Pons (tissue), 1 donor: ENCODE results near the gene GATAD2A.

Source experiments
- DNase-seq: peaks from one replicate; pipeline ENCODE4 v3.0.0-alpha.2; 2016; ENCODE audit warnings: low spot score

The GATAD2A gene

DNA sequence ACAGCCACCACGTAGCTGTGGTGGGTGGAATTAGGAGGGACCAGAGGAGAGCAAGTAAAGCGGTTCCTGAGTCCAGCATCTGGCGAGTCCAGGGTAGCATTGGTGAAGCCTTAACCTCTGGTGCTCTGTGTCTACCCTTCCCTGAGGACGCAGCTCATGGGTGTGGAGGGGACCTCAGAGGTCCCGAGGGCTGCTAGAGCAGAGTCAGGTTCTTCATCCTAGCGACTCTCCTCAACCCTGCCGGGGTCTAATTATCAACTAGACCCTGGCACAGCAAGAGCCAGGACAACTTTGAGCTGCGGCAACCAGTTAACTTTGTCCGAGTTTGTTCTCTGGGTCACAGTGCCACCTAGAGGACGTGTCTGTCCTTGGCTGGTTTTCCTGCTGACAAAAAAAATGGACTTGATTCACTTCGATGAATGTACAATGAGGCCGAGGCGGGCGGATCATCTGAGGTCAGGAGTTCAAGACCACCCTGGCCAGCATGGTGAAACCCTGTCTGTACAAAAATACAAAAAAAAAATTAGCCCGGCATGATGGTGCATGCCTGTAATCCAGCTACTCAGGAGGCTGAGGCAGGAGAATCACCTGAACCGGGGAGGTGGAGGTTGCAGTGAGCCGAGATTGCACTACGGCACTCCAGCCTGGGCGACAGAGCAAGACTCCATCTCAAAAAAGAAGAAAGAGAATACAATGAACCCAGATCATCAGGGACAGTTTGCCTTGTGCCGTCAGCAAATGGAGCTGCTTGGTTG is 84.9 kb downstream of the GATAD2A start:
- DNase-seq, result peak; percentile 88

DNA sequence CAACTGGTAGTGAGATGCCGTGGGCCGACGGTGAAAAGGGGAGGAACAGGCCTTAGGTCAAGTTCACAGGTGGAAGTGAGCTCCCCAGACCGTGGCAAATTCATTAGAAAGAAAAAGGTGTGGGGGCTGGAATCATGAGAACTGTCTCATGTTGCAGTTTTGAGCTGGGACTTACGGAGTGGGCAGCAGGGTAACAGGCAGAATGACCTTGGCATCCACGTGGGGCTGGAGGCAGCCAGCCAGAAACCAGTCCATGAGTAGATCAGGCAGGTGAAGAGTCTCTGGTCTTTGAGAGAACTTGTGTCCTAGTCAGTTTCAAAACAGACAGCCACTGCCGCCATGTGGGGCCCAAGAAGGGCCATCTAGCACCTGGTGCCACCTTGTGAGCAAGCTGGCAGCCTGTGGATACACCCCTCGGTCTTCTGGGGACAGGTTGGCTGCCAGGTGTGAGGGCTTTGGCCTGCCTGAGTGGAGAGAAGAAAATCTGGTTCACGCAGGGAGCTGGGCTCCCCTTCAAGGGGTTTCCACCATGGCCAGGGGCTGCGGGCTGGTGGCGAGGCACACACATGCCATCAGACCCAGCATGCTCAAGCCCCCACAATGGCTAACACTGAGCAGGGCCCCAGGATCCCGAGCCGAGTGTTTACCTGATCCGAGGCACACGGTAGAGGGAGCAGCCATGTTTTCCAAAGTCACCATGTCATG is 86.0 kb downstream of the GATAD2A start:
- no peak for DNase-seq

DNA sequence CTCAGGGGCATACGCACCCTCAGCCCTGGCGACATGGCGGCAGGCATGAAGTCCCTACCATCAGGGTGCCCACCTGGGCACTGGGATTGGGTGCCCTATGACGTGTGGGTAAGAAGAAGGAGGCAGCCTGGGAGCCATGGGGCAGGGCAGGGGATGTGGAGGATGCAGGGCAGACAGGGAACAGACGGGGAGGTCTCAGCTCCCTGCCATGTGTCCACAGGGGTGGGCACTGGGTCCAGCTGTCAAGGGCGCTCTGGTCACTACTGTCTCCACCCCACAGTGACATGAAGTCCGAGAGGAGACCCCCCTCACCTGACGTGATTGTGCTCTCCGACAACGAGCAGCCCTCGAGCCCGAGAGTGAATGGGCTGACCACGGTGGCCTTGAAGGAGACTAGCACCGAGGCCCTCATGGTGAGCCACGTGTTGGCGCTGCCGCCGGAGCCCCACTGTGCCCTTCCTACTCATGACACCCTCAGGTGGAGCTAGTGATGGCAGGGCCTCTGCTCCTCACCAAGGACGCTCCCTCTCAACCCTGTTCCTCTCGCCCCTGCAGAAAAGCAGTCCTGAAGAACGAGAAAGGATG is 86.6 kb downstream of the GATAD2A start:
- DNase-seq, result no peak

DNA sequence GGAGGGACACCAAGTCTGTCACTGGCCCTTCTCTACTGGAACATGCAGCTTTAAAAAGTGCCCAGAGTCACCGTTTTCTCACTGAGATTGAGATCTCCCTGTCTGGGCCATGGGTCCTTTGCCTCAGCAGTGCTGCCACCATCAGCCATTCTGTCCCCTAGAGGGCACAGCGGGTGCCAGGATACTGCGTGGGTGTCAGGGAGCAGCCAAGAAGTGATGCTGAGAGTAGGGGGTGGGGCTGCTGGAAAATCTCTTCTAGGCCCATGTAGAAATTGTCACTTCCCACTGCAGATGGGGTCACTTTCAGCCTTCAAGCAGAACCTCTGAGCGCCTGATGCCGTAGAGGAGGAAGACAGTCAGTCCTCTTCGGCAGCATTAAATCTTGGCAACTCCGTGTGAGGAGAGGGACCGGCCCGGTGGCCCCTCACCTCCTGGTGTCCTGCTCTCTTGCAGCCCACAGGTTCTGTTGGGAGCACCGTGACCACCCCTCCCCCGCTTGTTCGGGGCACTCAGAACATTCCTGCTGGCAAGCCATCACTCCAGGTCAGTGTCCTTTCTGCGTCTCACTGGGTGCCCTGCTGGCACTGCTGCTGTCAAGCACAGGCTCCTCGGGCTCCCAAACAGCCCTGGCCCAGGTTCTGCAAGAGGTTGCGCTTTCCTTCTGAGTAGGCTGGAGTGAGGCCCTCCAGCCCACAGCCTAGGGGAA is 88.5 kb downstream of the GATAD2A start:
- DNase-seq, result no peak

DNA sequence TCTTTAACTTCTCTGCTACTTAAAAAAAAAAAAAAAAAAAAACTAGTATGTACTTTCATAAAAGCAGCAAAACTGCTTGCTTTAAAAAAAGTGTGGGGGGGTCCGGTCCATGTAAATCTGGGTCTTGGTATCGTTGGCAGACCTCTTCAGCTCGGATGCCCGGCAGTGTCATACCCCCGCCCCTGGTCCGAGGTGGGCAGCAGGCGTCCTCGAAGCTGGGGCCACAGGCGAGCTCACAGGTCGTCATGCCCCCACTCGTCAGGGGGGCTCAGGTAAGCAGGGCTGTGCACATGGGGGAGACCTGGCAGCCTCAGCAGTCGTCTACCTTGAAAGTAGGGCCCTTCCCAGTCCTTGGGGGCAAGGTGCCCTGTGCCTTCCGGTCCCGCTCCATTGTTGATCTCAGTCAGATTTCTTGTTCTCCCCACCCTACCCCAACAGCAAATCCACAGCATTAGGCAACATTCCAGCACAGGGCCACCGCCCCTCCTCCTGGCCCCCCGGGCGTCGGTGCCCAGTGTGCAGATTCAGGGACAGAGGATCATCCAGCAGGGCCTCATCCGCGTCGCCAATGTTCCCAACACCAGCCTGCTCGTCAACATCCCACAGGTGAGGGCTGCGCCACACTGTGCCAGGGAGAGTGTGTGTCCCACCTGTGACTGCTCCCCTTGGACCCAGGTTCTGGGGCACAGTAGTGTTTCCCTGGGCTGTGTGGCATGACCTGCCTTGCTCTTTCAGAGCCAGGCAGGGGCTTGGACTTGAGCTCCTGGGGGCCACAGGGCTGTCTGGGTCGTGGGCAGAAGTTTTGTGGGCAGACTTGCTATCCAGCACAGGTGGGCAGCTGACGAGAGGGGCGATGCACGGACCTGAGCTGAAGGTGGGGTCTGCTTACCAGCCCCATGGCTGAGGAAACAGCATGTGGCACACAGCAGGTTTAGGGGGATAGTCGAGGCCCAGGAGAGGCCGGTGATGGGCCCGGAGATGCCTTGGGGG is 90.4 kb downstream of the GATAD2A start:
- no peak for DNase-seq

DNA sequence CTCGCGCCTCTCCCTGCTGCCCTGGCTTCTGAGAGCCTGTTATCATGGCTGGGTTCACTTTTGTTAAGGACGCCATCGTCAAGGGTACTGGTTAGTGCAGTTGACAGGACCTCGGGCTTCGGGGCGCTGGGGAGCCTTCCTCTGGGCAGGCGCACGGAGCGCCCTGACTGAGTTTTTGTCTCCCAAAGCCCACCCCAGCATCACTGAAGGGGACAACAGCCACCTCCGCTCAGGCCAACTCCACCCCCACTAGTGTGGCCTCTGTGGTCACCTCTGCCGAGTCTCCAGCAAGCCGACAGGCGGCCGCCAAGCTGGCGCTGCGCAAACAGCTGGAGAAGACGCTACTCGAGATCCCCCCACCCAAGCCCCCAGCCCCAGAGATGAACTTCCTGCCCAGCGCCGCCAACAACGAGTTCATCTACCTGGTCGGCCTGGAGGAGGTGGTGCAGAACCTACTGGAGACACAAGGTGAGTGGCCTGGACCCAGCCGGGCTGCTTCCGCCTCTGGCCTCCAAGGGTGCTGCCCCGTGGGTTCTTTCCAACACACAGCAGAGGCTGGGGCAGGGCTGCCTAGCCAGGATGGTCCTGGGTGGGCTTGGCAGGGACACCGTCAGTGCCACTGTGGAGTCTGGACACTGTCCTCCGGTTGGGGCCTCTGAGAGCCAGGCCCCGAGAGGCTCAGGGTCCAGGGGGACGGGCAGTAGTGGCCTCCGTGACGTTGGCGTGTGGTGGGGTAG is 92.9 kb downstream of the GATAD2A start:
- DNase-seq, result no peak

DNA sequence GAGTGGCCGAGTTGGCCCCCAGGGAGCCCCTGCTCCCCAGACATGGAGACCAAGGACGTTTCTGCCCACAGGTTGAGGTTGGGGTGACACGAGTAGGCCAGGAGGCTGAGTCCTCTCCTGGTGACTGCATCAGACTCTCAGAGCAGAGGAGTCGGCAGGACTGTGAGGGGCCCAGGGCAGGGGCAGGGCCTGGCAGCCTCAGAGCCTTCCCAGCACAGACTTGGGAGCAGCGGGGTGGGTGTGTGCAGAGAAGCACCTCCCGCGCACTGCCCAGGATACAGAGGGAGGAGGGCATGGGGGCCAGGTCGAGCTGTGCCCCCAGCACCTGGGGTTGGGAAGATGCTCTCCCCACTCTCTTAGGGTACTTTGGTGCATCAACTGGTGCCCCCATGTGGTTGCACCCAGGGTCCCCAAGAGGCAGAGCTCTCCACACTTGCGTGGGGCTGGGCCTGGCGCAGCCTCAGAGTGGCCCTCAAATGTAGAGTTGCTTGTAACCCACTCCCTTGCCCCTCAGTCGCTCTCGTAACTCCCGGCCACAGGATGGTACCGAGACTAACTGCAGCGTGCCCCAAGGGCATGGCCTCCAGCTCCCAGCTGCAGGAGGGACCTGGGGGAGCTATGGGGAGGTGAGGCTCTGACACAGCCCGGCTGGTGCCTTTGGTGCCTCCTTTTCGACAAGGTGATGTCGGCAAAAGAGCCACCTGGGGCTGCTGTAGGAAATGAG is 94.0 kb downstream of the GATAD2A start:
- DNase-seq, result no peak

DNA sequence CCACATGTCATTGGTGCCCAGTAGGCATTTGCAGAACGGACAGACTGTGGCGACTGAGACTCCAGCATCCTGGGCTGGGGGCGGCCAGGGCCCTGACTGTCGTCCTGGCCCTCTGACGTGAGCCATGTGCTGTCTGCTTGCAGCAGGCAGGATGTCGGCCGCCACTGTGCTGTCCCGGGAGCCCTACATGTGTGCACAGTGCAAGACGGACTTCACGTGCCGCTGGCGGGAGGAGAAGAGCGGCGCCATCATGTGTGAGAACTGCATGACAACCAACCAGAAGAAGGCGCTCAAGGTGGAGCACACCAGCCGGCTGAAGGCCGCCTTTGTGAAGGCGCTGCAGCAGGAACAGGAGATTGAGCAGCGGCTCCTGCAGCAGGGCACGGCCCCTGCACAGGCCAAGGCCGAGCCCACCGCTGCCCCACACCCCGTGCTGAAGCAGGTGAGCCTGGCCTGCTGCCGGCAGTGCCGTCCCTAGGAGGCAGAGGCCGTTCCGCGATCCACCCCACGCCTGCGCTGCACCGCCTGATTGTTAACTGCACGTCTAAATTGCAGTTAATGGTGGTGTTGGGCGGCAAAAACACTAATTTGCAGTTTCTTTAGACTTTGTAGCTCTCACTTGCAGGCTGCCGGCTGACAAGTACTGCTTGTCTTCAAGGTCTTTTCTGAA is 95.6 kb downstream of the GATAD2A start:
- DNase-seq, result no peak

DNA sequence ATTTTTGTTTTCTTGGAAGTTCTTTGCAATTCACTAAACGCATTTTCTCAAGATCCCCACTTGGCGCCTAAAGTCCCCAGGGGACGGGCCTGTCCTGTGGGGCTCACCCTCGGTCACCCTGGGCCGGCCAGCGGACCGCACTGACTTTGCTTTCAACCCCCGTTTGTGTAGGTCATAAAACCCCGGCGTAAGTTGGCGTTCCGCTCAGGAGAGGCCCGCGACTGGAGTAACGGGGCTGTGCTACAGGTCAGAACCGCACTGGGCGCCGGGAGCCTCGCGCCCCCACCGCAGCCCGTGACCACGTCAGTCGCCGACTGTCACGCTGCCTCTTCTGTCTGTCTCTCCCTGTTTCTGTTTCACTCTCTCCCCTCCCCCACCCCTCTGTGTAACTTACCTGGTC is 96.3 kb downstream of the GATAD2A start:
- no peak for DNase-seq

DNA sequence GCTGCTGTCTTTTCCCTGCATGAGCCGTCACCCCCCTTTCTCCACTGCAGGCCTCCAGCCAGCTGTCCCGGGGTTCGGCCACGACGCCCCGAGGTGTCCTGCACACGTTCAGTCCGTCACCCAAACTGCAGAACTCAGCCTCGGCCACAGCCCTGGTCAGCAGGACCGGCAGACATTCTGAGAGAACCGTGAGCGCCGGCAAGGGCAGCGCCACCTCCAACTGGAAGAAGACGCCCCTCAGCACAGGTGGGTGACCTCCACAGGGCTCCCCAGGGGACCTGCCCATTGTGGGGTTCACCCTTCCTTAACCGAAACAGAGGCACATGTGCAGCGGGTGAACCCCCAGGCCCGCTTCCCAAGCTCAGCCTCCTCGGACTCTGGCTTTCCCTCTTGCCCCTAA is 96.8 kb downstream of the GATAD2A start:
- no peak for DNase-seq

DNA sequence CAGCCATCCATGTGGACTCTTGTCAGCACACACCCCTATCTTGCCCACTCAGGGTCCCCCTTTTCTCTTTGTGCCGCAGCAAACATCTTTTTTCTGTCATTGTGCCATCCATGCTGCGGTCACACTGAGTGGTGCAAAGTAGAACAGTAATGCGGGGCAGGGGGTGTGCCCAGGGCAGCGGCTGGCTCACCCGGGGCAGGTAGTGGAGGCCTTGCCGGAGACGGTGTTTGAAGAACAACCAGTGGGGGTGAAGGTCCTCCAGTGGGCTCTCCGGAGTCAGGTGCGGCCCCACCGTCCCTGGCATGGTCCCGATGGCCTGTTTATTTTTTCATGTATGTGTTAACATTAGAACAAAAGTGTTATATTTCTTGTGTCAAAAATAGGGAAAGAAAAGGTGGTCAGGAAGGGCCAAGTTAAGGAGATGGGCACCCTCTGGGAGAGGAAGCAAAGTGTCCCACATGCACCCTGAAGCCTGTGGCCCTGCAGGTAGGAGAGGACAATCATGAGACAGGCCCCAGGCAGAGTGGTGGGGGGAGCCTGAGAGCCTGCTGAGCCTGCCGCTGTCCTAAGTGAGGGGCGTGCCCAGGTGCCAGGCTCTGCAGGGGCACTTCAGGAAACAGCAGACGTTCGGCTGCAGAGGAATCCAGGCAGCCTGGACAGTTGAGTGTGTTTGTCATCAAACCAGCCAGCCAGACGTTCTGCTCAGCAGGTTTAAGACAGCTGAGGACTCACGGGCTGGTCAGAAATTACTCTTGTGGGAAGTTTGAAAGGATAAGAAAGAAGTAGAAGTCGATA is 97.5 kb downstream of the GATAD2A start:
- no peak for DNase-seq

DNA sequence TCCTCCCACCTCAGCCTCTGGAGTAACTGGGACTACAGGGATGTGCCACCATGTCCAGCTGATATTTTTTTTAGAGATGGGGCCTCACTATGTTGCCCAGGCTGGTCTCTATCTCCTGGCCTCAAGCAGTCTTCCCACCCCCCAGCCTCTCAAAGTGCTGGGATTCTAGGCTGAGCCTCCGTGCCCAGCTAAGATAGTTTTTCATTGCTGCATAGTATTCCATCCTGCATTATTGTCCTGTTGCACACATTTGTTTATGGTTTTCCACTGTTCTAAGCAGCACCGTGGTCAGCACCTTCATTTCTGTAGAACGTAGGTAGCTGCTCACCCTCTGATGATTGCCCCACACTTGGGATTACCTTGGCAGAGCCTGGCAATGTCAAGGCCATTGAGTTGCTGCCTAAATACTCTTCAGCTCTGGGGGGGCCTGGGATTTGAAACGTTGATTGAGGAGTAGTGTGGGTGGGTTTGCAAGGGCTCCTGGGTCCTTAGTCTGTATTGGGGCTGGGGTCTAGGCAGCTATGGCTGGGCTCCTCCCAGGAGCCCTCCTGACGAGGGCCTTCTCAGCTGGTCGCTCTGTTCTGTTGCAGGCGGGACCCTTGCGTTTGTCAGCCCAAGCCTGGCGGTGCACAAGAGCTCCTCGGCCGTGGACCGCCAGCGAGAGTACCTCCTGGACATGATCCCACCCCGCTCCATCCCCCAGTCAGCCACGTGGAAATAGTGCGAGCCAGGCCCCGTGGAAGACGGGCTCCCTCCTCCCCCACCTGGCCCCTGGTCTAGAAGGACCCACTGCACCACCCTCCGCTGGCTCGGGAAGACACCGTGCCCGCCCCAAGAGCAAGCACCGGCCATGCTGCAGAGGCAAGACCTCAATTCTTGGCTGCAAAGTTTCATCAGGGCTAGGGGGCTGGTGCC is 99.5 kb downstream of the GATAD2A start:
- no peak for DNase-seq

DNA sequence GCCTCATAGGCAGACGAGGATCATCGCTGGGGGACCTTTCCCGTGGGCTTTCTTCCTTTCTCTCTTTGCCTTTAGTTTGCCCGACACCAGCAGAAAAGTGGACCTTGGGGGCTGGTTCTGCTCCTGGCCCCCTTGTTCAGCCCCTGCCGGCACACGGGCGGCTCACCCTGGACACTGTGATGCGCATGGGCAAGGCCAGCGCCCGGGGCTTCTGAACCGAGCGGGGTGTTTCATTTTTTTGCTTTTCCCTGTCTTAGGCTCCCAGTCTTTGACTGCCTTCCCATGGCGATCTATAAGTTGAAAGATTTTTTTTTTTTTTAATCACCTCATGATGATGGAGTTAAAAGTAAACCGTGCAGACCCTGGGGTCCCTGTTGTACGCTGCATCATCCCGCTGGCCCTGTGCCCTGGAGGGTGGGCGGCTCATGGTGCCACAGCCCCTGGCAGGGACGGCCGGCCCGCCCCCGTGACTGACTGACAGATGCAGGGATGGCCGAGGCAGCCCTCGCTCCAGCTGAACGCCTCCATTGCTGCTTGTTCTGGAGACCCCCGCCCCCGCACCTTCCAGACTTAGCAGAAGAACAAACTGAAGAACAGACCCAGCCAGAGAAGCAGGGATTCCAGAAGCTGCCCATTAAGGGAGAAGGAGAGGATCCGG is 100.3 kb downstream of the GATAD2A start:
- no peak for DNase-seq

DNA sequence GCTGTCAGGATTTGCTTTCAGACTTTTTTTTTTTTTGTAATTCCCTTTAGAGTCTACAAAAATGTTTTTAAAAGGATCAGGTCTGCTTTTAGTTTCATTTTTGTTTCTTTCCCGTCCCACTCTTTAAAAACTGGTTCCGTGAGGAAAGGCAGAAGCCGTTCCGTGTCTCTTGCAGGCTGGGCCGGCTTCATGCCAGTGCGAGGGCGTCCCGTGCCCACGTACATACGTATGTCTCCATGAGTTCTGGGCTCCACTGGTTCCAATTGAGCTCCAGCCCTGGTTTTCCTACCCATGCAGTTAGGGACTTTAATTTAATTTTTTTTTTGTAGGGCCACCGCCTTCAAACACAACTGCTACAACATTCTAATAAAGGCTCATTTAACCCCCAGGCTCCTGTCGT is 101.1 kb downstream of the GATAD2A start:
- no peak for DNase-seq

DNA sequence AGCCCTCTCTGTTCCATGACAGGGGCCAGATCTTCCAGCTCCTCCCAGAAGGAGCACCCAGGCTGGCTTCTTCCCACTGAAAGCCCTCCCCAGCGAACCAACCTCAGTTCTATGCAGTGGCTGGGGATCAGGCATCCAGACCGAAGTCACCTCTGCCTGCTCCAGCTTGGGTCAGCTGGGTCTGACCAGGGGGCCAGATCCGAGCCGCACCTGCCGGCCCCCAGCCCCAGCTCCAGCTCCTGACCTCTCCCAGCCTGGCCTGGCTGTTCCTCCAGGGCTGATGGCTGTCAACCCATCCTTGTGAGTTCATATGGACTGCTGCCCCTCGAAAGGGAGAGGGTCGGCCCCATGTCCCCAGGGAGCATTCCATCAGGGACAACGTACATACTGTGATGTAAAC is 101.9 kb downstream of the GATAD2A start:
- DNase-seq, result no peak

DNA sequence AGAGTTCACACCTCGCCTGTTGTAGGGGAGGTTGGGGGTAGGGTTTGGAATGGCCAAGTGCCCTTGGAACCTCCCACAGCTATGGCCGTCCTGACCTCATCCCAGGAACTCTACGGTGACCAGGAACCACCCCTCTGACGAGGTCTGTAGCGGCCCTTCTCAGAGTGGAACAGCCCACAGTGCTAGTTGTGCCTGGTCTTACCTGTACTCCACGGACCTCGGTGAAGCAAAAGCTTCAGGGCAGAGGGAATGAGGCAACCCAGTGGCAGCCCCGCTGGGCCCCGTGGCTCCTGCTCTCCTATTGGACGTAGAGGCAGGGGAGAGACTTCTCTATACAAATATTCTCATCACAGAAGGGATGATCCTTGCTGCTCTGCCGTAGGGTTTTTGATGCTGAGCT is 102.7 kb downstream of the GATAD2A start:
- no peak for DNase-seq

DNA sequence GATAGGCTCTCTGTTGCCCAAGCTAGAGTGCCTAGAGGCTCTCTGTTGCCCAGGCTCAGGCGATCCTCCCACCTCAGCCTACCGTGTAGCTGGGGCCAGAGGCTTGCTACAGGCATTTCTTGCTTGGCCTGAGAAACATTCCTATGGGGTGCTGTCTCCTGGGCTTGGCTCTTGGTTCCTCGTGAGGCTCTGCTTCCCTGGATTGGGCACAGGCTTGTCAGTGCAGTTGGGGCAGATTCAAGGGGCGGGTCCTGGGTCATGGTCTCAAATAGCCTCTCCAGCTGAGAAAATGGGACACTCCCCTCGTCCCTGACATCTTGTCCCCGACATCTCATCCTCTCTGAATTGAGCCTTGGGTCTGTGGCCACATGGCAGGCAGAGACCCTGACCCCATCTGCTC is 105.0 kb downstream of the GATAD2A start:
- no peak for DNase-seq
